Forelimb muscle (tissue), 1 donor: ENCODE measurements around the gene SSBP4. TPM values are rescaled to one million over a fixed set of nuclear protein-coding genes. Genes with fewer than 3 reads are reported as not detected.
A peak's percentile ranks its signal among the peaks of the same experiment; 100 is the strongest.
"Not testable (repeated sequence)": the region's sequence is repeated elsewhere in the genome, so short reads cannot be mapped to it uniquely, and the experiment has no call there.

ENCODE experiments used
- DNase-seq: peaks from one replicate; pipeline ENCODE4 v3.0.0-alpha.2; 2013; ENCODE audit warnings: low read depth
- polyA plus RNA-seq: library from polyadenylated mRNA; unstranded; fragments of 120-200 nt; gene quantifications from one replicate; pipeline ENCODE4 v1.2.1, GENCODE V29; 2013; ENCODE audit not compliant: insufficient read length

The SSBP4 gene
- 94.6 TPM for polyA plus RNA-seq

DNA sequence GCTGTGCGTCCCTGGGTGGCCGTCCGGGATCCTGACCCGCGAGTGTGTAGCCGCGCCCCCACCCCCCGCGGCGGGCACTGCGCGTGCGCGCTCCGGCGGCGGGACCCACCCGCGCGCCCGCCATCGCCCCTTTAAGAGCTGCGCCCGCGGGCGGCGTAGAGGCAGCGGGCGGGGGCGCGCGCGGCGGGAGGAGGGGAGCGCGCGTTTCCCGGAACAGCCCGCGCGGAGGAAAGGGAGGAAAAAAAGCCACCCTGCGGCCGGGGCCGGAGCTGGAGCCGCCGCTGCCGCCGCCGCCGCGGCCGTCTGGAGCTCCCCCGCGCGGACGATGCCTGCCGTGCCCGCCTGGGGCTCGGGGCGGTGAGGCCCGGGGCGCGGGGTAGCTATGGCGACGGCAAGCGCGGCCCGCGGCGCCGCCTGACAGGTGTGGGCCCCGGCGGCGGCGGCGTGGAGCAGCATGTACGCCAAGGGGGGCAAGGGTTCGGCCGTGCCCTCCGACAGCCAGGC, at the start of gene SSBP4:
SSBP4 (plus strand) TSS at position 204 of the 504 bp plus-strand sequence; CDS start at position 455, 251 bp downstream.
- DNase-seq: no peak

DNA sequence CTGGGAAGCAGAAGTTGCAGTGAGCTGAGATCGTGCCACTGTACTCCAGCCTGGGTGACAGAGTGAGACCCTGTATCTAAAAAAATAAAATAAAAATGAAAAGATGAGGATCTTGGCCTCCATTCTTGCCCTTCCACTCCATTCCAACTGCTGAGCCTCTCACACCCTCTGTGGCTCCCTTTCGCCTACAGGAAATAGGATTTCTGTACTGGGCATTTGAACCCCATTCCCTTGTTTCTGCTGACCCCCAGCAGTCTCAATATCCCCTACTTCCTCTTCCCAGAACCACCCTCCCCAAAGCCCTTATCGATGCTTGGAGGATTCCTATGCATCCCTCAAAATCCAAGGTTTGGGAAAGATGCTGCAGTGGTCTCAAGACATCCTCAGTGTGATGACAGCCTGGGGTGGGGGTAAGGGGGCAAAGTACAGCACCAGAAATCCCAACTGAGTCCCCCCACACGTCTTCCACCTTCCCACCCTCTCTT, 45.7 kb upstream of the SSBP4 start:
- DNase-seq: no peak

DNA sequence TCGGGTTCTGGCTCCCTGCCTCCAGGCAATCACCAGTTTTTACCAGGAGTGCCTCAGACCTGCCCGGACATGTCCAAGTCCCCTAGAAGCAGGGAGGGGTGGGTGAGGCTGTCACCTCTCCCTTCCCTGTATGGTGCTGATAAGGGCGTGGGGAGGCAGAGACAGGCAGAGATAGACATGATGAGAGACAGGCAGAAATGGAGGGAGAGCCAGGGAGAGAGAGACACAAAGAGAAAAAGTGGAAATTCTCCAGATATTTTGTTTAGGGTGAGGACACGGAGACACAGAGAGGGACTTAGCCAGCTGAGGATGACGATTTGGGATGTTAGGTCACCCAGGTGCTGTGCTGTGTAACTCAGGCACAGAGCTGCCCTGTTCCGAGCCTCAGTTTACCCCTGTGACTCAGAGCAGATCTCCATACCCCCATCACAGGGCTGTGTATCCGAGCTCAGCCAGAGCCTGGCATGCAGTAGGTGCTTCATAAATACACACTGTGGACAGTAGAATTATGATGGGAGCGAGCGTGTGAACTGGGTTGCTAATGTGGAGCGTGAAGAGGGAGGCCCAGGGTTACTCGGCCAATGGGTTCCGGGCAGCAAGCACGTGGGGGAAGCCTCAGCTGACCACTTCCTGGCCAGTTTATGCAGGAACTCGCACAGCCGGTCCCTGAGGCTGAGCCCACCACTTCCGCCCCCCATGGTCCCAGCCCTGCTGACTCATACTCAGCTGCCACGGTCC, 45.1 kb upstream of the SSBP4 start:
- DNase-seq: peak; percentile 60

DNA sequence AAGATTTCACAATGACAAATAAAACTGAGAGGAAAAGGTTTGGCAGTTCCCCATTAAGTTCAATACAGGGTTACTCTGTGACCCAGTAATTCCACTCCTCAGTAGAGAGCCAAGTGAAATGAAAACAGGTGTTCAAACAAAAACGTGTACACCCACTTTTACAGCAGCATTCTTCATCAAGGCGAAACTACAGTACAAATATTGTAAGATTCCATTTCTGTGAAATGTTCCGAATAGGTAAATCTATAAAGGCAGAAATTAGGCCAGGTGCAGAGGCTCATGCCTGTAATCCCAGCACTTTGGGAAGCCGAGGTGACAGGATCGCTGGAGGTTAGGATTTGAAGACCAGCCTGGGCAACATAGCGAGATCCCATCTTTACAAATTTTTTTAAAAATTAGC, 42.2 kb upstream of the SSBP4 start:
- DNase-seq: no peak

DNA sequence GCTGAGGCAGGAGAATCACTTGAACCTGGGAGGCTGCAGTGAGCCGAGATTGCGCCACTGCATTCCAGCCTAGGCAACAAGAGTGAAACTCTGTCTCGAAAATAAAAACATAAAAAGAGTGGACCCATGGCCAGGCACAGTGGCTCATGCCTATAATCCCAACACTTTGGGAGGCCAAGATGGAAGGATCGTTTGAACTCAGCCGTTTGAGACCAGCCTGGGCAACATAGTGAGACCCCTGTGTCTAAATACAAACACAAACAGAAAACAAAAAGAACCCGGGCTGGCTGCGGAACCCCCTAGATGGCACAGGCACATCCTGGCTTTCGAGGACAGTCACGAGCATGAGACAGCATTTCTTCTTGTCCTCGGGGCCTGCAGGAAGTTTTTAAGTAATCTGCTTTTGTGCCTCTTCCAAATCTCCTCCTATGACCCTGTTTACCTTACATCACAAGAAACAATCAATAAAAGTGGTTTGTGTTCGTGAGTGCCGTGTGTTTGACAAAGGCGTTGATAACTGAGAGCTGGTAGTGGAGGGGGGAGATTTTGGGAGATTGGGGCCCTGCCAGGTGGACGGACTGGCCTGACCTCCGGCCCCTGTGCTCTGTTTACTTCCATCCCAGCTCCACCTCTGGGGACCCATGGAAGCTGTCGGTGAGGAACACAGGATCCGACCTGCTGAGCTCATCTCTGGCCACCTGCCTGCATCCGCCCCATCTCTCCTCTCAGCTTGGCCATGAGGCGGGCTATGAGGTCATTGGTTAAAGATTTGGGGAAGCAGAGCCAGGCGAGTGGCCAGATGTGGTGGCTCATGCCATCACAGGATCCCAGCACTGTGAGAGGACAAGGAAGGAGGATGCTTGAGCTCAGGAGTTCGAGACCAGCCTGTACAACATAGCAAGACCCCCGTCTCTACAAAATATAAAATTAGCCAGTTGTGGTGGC, 39.1 kb upstream of the SSBP4 start:
- peak; percentile 68 for DNase-seq

DNA sequence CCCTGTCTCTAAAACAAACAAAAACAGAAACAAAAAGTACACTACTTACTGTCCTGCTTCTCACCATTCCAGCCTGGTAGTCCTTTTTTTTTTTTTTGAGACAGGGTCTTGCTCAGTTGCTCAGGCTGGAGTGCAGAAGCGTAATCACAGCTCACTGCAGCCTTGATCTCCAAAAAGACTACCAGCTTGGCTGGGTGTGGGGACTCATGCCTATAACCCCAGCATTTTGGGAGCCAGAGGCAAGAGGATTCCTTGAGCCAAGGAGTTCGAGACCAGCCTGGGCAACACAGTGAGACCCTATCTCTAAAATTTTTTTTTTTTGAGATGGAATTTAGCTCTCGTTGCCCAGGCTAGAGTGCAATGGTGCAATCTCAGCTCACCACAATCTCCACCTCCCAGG, 38.4 kb upstream of the SSBP4 start:
- no peak for DNase-seq

DNA sequence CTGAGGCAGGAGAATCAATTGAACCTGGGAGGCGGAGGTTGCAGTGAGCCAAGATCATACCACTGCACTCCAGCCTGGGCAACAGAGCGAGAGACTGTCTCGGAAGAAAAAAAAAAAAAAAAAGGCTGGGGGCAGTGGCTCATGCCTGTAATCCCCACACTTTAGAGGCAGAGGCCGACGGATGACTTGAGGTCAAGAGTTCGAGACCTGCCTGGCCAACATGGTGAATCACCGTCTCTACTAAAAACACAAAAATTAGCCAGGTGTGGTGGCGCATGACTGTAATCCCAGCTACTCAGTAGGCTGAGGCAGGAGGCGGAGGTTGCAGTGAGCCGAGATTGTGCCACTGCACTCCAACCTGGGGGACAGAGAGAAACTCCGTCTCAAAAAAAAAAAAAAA, 35.6 kb upstream of the SSBP4 start:
- DNase-seq: not testable (repeated sequence)

DNA sequence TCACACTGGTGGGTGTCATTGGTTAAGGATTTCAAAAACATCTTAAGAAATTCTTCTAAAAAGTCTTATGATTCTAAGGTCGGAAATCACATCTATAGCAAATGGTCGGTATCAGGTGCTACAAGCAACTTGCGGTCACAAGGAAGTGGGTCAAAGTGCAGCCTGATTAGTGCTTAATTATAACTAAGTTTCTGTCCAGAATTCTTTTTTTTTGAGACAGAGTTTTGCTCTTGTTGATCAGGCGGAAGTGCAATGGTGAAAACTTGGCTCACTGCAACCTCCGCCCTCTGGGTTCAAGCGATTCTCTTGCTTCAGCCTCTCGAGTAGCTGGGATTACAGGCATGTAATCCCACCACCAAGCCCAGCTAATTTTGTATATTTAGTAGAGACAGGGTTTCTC, 34.4 kb upstream of the SSBP4 start:
- DNase-seq: no peak

DNA sequence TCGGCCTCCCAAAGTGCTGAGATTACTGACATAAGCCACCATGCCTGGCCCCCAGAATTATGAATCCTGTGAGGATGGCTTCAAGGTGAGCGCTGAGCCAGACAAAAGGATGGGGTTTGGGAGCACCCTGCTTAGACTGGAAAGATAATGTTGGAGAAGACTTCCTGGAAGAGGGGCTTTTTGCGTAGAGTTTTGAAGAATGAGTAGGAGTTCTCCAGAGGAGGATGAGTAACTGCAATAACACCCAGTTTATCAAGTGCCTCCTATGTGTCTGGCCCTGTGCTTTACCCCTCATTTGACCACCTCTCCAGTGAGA, 33.9 kb upstream of the SSBP4 start:
- no peak for DNase-seq

DNA sequence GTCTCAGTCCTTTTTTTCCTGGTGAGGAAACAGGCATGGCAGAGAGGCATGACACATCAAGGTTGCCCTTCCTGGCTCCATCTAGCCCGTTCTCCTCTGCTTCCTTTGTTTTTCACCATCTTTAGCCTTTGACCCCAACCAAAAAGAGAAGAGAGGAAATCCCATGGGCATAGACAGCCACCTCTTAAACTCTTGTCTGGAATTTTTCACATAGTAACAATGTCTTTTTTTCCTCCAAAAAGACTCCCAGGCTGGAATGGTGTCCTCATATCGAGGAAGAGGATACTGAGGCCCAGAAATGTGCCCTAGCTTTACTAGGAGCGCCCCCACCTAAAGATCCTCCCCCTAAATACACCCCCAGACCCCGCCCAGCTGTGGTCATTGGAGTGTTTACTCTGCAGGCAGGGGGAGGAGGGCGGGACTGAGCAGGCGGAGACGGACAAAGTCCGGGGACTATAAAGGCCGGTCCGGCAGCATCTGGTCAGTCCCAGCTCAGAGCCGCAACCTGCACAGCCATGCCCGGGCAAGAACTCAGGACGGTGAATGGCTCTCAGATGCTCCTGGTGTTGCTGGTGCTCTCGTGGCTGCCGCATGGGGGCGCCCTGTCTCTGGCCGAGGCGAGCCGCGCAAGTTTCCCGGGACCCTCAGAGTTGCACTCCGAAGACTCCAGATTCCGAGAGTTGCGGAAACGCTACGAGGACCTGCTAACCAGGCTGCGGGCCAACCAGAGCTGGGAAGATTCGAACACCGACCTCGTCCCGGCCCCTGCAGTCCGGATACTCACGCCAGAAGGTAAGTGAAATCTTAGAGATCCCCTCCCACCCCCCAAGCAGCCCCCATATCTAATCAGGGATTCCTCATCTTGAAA, 33.3 kb upstream of the SSBP4 start, which contains the start of gene GDF15:
GDF15 (plus strand) TSS at position 484 of the 868 bp plus-strand sequence; CDS start at position 516, 32 bp downstream.
- DNase-seq: no peak

DNA sequence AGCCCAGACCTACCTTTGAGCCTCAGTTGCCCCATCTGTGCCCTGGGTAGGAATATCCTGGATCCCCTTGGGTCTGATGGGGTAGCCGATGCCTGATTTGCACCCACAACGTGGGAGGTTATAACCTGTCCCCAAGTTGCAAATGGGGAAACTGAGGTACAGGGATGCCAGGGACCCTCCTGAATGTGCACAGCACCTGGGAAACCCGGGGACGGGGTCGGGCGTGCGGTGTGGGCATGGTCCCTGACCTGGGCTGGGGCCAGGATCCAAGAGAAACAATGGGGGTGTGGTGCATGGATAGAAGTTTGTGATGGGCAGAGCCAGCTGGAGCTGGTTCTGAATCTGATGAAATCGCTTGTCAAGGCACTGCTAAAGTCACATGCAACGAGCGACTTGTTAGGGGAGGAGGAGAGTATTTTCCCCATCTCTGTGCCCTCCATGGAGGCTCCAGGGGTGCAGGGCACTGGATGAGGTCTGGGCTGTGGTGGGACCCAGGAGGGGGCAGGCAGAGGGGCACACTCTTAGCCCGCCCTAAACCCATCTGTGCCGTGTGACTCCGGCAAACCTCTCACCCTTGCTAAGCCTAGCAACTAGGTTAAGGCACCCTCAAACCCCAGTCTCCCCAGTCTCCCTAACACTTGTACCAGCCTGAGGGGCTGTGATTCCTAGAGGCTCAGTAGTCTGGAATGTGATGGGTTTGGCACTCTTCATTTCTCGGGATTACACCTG, 32.5 kb upstream of the SSBP4 start:
- no peak for DNase-seq

DNA sequence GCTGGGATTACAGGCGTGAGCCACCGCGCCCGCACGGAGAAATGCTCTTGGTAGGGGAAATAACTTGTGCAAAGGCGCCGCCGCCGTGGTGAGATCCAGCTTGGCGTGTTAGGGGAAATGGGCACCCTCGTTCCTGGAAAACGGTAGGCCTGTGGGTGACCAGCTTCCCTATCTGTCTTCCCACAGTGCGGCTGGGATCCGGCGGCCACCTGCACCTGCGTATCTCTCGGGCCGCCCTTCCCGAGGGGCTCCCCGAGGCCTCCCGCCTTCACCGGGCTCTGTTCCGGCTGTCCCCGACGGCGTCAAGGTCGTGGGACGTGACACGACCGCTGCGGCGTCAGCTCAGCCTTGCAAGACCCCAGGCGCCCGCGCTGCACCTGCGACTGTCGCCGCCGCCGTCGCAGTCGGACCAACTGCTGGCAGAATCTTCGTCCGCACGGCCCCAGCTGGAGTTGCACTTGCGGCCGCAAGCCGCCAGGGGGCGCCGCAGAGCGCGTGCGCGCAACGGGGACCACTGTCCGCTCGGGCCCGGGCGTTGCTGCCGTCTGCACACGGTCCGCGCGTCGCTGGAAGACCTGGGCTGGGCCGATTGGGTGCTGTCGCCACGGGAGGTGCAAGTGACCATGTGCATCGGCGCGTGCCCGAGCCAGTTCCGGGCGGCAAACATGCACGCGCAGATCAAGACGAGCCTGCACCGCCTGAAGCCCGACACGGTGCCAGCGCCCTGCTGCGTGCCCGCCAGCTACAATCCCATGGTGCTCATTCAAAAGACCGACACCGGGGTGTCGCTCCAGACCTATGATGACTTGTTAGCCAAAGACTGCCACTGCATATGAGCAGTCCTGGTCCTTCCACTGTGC, 30.9 kb upstream of the SSBP4 start:
- DNase-seq: no peak

DNA sequence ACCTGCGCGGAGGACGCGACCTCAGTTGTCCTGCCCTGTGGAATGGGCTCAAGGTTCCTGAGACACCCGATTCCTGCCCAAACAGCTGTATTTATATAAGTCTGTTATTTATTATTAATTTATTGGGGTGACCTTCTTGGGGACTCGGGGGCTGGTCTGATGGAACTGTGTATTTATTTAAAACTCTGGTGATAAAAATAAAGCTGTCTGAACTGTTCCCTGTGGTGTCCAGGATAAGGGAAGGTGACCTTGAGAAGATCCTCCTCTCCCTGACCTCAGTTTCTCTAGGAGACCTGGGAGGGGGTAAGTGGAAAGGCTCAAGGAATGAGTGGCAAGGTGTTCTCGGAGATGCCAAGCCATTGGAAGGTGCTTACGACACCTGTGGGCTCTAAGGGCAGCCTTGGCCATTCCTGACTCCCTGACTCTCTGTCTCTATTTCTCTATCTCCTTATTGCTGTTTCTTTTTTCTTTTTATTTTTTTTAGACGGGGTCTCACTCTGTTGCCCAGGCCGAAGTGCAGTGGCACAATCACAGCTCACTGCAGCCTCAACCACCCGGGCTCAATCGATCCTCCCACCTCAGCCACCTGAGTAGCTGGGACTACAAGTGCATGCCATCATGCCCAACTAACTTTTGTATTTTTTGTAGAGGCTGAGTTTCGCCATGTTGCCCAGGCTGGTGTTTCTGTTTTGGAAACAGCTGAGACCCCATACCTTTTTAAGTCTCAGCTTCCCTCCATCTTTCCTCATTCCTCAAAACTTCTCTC, 30.1 kb upstream of the SSBP4 start:
- no peak for DNase-seq

DNA sequence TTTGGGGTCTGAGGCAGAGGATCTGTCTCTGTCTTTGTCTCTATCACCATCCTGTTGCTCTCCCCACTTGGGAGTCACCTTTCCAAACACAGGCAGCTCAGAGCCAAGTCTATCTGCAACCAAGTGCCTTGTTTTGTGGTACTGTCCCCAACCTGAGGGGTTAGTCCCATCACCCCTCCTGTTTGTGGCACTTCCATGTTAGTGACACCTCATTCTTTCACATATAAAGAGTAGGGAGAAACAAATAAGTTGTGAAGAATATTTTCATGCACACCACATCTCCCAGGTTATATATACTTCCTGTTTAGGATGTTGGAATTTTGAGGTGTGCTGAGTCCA, 29.5 kb upstream of the SSBP4 start:
- no peak for DNase-seq

DNA sequence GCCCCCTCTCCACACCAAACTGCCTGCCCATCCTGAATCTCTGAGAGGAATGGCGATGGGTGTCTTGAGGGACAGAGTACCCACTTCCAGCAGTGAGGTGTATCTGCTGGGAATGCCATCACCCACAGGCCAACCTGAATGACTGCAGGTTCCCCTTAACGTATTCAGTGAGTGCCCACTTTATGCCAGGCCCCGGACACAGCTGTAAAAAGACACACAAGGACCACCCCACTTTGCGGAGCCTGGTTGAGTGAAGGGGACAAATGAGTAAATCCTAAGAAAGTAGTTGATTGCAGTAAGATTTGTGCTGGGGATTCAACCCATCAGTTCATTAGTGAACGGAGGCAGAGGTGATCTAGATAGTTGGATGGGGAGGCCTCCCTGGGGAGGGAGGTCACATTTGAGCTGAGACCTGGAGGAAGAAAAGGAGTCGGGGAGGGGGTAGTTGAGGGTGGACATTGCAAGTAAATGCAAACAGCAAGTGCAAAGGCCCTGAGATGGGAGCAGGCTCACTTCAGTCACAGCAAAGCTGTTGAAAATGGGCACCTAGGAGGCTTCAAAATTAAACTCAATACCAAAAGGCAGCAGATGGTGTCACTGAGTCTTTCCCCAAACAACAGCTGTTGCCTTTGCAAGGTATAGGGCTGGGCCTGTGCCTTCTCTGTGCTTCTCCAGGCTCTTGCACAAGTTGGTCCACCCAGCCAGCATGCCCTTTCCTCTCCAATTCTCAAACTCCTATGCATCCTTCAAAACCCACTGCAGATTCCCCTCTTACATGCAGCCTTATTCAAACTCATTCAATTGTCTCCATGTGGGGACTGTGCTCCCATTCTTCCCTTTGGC, 28.9 kb upstream of the SSBP4 start:
- DNase-seq: no peak

DNA sequence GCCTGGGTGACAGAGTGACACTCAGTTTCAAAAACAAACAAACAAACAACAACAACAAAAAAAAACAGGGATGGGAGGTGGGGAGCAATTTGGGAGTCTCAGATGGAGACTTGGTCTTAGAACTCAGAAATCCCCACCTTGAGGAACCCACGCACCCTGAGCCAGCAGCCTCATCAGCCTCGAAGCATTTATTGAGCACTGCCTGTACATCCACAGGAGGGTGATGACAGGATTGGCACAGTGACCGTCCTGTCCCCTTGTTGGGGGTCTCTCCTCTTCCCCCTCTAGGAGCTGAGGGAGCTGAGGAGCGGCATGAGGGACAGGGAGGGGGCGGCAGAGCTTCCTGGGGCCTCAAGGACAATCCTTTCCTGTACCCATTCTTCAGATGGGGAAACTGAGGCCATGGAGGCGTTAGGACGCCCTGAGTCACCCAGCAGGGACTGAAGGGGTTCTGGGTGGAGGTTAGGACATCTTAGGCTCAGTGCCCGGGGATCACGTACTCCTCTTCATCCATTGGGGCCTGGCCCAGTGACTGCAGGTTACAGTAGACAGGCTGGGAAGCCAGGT, 27.6 kb upstream of the SSBP4 start:
- DNase-seq: no peak

DNA sequence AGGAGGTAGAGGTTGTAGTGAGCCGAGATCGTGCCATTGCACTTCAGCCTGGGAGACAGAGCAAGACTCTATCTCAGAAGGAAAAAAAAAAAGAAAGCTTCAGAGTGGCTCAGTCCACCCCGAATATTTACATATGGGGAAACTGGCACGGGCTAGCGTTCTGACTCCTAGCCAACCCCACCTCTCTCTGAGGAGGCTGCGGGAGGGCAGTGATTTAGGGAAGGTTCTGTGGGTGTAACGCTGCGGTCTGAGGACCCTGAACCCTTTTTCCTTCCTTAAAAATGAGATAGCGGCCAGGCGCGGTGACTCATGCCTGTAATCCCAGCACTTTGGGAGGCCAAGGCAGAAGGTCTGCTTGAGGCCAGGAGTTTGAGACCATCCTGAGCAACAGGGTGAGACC, 26.8 kb upstream of the SSBP4 start:
- no peak for DNase-seq

DNA sequence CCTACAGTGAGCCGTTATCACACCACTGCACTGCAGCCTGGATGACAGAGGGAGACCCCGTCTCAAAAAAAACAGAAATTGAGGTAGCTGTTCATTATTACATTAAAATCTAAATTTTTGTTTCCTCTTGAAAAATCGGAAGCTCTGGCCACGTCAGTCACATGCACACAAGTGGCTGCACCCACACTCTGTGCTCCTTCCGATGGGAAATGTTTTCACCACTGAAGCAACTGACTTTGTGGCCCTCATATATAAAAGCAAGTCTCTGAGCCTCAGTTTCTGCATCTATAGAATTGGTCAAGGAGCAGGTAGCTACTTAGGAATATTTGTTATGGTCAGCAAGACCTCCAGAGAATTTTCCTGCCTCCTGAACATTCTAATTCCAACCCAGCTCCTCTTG, 26.3 kb upstream of the SSBP4 start:
- DNase-seq: no peak
